Stimulated activated CD8-positive, alpha-beta memory T cell treated with anti-CD3 and anti-CD28 coated beads, Interleukin-4, amount 100 ng/mL, for 4 hours (primary cell): ENCODE measurements around the gene DAB1.

Source experiments
- DNase-seq, 2 donors: peaks; one replicate each; pipeline ENCODE4 v3.0.0-alpha.2; 2020; ENCODE audit warnings: low read depth in 2 of 2, low spot score in 1 of 2

Gene DAB1

GRCh38 chr1:57277681-57278080 lies 146.2 kb downstream of the DAB1 start:
- DNase-seq = no peak

DNA sequence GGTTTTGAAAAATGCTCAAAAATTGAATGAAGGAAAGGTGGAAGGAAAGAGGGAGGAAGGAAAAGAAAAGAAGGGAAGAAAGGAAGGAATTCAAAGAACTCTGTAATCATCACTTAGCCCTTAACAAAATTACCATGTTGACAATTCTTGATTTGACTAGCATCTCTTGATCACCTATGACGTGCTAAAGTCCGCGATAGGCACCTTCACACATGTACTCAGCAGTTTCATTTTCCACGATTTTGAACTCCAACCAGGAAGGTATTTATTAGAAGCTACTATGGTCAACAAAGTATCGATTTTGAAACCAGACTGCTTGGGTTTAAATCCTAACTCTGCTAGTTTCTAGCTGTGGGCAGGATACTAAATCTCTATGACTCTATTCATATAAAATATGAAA lies 146.9 kb downstream of the DAB1 start:
- DNase-seq = no peak

- DNase-seq = no peak
Measured at GRCh38 chr1:57272601-57273000, 151.3 kb downstream of the DAB1 start.

DNA sequence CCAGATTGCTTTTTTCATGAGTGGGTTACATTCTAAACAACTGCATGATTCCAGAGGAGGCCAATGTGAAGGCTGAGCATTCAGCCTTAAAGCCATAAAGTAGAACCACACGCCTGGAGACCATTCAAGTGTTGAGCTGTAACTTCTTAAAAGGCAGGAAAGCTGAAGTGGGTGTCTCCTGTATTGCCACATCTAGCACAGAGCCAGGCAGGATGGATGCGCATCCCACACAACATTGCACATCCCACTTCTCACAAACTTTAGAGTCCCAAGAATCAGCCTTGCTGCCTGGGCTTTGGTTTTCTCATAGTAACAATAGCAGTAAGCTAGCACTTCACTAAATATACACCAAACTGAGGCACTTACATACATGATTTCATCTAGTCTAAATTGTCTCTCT lies 151.7 kb downstream of the DAB1 start:
- DNase-seq = no peak

- no peak for DNase-seq
Measured at GRCh38 chr1:57270927-57271698, 152.7 kb downstream of the DAB1 start.

GRCh38 chr1:57269630-57270225 lies 154.1 kb downstream of the DAB1 start:
- DNase-seq = no peak

DNA sequence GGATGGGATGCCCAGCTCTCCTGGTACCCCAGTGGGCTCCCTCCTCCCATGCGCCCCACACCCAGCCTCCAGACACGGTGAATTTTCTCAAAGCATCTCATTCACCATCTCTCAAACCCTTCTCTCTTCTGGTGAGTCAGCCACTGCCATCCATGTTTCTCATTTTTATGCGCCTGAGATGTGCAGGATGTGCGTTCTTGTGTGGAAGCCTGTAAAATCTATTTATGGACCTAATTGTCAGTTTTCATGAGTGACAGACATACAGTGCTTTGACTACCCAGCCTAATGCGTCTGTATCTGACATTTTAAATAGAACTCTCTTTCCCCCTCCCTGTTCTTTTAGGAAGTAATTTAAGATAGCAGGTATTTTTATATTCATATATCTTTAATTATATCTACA lies 158.8 kb downstream of the DAB1 start:
- no peak for DNase-seq

DNA sequence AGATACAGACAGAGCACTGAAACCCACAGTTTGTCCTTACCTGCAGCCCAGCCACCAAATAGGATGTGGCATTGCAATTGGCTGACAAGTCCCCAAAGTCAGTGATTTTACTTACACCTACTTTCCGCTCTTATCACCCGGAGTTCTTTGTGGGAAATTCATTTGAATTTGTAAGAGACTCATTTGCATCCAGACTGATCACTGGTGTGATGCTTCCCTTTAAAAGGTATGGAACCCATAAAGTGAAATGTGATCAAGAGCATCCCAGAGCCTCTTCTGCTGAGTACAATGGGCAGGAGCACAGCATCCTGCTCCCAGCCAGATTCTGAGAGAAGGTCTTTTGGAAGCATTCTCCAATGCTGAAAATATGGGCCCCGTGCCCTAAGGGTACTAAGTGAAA lies 161.4 kb downstream of the DAB1 start:
- no peak for DNase-seq

- DNase-seq = no peak
Measured at GRCh38 chr1:57258557-57259325, 165.1 kb downstream of the DAB1 start.

GRCh38 chr1:57255945-57256344 lies 167.9 kb downstream of the DAB1 start:
- DNase-seq = no peak

DNA sequence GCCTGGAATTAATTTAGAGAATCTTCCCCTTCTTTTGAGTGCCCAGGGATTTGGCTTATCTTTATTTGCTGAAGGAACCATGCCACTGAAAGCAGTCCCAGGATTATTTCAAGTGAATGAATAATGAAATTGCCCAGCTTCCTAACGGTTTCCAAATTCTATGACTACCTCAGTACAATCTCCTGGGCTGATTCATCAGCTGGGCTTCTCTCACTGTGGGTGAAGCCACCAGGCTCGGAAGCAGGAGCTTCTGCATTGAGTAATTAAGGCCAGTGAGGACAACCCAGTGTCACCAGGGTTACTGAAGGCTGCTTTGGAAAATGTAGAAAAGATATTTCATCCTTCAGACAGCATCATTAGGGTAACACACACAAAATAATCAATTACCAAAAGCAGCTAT lies 169.8 kb downstream of the DAB1 start:
- DNase-seq = no peak

DNA sequence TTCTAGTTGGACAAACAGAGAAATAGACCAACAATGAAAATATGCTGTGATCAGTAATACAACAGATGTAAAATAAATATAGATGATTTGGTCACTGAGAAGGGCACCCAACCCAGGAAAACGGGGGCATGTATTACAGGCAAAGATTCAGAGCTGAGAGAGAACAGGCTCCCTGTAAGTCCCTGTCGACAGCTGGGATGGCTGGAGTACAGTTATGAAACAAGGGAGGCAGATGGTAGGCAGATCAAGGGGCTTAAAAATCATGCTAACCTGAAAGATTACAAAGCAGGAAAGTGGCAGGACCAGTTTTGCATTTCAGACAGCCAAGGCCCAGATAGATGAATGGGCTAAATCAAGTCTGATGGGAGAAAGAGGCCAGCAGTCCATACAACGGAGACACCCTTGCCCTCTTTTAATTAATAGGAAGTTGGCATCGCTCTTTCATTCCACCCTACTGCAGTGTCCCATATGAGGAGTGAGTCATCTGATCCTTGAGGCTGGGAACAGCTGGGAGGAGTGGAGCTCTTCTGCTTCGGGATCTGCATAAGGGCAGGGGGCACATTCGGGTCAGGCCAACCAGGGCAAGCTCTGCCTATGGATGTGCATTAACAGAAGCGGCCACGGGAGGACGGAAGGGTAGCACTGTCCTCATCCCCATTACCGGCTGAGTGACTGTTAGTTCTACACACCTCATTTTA lies 171.1 kb downstream of the DAB1 start:
- DNase-seq = no peak

DNA sequence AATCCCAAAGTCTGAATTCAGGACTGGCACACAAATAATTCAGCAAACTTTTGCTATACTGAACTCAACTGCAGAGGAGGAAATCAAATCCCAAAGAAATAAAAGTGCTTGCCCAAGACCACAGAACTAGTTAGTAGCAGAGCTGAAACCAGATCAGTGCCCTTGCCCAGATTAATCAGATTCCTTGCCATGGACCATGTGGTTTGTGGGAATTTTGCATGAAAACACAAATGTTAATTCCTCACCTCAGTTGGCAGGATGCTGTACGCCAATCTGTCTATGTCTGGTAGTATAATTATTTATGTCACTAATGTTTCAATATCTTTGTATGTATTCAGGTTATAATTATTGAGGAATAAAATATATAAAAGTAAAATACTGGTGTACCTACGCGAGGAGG lies 173.8 kb downstream of the DAB1 start:
- no peak for DNase-seq

DNA sequence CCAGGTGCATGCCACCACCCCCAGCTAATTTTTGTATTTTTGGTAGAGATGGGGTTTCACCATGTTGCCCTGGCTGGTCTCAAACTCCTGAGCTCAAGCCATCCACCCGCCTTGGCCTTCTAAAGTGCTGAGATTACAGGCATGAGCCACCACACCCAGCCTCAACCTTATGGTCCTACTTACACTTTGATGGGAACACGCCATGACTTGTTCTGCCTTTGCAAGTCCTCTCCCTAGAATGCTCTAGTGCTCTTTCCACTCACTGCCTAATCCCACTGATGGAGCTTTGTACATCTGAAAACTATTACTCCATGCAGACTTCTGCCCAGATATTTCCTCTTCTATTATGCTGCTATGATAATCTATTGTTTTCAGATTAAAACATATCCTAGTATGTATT lies 174.3 kb downstream of the DAB1 start:
- DNase-seq = no peak

DNA sequence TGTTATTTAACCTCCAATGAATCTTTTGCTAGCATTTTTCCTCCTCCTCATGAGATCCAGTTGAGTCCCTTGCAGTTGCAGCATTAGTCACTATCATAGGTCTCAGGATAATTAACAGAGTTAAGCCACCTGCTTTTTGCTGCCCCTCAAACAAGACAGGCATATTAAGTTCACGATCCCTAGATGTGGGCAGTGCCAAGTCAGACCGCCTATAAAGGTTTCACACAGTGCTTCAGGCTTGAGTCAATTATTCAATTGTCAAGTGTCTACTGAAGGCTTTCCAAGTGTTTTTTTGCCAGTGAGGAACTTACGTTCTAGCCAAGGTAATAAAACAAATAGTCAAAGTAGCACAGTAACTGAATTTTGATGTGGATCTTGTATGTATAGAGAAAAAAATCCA lies 175.0 kb downstream of the DAB1 start:
- no peak for DNase-seq

GRCh38 chr1:57238233-57238781 lies 185.6 kb downstream of the DAB1 start:
- DNase-seq = no peak

GRCh38 chr1:57235730-57236510 lies 187.9 kb downstream of the DAB1 start:
- no peak for DNase-seq

GRCh38 chr1:57234459-57234858 lies 189.4 kb downstream of the DAB1 start:
- DNase-seq = no peak

DNA sequence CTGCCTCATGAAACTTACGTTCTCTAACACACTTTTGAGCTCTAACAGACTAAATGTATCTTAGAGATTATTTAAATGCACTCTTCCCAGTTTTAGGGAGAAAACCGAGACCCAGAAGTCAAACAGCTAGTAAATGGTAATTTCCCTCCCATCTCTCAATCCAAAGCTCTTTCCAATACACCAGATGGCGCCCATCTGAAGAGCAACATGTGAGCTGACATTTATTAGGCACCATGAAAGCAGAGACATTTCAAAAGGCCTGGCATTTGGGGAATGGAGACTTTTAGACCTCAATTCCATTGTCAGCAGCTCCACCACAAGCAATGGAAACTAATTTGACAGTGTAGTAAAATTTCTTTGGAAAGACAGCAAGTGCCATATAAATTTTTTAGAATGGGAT lies 191.4 kb downstream of the DAB1 start:
- DNase-seq = no peak

GRCh38 chr1:57229998-57230397 lies 193.9 kb downstream of the DAB1 start:
- DNase-seq = no peak

DNA sequence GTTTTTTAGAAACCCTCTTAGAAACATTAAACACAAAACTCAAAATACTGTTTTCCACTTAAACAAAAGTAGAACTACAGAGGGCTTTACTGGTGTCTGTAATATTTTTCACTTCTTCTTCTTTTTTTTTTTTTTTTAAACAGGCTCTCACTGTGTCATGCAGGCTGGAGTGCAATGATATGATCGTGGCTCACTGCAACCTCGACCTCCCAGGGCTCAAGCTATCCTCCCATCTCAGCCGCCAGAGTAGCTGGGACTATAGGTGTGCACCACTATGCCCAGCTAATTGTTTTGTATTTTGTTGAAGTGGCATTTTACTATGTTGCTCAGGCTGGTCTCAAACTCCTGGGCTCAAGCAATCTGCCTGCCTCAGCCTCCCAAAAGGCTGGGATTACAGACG lies 194.8 kb downstream of the DAB1 start:
- DNase-seq = no peak
